Renal cortical epithelial cell (primary cell): ENCODE data around the gene OCA2. TPM values are rescaled to one million over a fixed set of nuclear protein-coding genes. Genes with fewer than 3 reads are reported as not detected.
"Not testable (repeated sequence)": the region's sequence is repeated elsewhere in the genome, so short reads cannot be mapped to it uniquely, and the experiment has no call there.

Source experiments
- DNase-seq: peaks from one replicate; pipeline ENCODE4 v3.0.0-alpha.2; 2011; ENCODE audit warnings: low read depth
- total RNA-seq: library from RNA; depleted of rRNA; stranded (reverse); fragments of >200 nt; gene quantifications from 2 replicates; pipeline ENCODE4 v1.2.3, GENCODE V29; 2014

The OCA2 gene
- total RNA-seq, 1 donor from 2014 or later, result 0.40 TPM

DNA sequence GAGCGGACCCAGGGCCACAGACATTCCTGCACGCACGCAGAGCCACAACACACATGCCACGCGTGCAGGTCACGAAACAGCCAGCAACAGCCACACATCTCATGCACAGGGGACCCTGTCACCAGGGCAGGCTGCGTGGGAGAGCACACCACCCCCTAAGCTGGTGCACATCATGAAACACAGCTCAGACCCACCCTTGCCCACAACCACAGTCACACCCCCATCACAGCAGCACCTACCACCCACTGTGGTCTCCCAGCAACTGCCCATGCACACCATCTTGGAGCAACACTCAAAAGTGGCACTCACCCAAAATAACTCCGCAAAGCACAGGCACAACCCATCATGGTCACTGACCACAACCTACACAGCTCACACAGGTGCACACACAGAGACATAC is 75.7 kb downstream of the OCA2 start:
- no peak for DNase-seq

DNA sequence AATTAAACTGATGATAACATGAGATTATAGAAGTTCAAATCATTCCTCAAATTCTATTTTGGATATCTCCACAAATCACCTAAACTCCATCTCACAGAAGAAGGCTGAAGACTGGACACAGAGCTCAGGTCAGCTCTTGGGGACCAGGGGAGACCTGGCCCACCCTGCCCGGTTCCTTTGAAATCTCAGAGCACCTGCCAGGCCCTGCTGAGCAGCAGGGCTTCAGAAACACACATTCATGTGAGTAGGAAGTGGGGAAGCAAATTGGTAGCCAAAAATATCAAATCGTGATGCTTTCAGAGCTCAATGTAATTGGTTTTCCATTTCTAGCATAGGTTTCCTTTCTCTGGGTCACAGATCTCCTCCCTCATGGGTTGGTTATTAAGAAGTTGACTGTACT is 76.2 kb downstream of the OCA2 start:
- DNase-seq, result no peak

DNA sequence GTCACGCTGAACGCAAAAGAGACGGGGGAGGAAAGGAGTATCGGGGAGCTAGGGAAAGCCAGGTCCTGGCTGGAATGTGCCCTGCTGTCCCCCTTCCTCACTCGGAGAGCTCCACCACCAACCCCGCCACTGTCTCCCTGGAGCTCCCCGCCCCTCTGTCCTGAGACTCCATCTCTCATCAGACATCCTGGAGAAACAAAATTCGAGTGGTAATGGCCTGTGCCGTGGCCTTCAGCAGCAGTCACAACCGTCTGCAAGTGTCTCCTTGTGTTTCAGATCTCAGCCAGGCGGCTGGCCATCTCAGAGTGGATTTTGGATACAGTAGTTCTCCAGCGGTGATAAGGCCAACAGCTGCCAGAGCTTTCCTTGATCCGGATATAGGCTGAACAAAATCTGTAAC is 76.9 kb downstream of the OCA2 start:
- DNase-seq, result no peak

DNA sequence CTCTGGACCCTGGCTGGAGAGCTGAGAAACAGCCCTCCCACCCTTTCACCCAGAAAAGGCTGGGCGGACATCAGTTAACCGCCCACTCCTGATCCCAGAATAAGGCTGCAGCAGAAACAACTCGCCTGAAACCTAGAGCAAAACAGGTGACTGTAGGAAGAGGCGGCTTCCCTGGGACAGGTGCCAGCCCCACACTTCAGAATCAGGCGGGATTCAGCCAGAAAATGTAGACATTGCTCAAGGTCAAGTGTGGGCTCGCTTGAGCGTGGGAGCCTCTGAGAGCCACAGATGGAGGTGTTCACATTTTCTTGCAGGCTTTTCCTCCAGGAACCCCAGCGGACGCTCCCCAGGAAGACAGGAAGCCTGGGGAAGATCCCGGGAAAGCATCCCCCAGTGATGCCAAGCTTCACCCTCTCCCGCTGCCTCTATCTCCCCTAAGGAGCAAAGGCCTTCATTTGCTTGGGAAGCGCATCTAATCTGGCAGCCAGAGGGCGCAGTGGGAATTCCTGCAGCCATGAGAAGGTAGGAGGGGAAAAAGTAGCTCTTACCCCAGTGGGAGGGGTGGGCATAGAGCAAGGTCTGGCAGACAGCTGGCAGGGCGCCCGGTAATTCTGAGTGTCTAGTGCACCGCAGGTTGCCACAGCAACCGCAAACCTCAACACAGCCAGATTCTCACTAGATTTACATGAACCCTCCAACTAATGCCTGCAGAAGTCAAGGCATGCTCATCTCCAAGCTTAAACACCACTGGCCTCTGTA is 77.7 kb downstream of the OCA2 start:
- peak; percentile 88 for DNase-seq

DNA sequence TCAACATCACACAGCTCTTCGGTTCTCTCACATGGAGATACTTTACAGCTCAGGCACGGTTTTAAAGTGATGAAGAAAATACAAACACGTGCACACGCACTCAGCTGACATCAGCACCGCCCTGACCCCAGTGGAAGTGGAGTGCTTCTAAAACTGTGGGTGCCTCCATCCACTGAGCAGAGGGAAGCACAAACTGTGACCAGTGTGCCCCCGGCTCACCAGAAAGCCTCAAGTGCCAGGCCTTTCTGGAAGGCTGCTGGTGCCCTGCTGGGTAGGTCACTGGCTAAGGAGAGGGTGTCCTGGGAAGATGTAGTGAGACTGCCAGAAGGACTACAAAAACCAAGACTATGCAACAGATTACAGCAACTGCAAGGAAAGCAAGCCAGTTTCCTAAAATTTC is 78.5 kb downstream of the OCA2 start:
- DNase-seq, result no peak

DNA sequence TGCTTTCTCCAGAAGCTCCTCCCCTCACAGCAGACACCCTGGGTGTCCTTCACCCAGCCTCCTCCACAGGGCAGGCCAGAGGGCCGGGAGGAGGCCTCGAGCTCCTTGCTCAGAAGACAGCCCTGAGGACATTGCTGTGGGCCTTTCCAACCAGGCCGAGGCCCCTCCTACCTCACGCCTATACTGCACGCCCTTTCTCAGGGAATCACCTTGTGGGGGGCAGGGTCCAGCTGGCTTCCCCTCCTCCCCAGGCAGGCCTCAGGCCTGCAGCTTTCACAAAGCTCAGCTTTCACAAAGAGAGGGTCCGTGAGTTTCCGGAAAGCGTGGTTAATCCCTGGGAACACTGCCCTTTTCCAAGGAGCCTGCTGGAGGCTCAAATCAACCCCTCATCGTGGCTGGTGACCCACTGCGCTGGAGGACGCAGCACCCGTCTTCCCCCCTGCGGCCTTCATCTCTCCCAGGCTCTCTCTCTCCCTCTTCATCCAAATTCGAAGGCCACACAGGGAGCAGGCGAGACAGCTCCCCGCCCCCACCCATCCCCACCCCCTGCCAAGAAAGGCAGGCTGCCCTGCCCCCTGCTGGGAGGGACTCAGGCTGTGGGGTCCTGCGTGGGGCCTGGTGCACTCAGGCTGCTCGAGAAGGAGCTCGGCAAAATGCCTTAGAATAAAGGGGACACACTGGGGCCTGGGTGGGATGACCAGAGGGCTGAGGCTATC is 79.4 kb downstream of the OCA2 start:
- DNase-seq, result no peak

DNA sequence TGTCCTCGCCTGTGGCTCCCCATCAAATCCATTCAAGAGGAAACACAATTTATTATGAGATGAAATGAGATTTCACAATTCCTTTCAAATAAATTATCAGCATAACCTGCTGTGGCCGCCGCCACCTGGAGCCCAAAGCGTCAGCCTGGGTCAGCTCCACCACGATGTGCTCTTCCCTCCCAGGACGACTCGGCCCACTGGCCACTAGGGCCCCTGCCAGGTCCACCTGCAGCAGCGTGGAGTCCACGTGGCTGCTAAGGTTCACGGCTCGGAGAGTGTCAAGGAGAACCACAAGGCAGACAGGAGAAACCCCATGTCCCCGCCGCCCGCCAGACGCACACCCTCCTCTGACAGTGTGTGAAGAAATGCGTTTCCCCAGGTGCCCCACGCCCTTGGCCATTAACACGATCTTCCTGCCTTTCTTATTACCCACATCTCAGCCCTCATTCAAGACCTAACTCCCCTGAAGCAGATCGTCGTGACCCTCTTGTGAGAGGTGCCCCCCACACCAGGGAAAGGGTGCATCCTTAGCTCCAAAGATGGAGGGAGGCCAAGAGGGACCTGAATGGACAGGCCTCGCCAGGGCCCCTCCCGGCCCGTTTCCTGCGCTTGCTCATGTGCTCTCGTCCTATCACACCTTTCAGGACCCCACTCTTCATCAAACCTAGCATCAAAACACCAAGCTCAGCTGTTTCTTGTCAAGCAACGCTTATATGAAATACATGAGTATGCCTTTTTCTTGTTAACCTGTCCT is 80.6 kb downstream of the OCA2 start:
- DNase-seq, result no peak

DNA sequence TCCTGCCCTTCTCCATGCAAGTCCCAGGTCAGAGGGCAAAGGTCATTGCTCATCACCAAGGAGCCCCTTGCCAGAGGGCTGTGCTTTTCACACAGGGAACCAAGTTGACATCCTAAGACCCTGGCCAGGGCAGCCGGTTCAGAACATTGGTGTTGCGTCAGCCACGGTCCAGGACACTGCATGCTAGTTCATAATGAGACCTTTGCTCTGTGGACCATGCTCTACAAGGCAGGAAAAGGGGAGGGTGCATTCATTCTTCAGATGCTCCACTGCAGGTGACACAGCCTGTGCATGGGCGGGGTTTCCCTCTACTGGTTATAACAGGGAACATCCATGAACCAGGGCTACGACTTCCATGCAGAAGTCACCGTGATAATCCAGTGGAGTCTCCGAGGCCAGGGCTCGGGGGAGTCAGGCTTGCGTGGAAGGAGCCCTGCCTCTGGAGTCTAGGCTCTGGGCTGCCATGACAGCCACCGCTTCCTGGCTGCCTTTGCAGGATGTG is 81.6 kb downstream of the OCA2 start:
- peak; percentile 3 for DNase-seq

DNA sequence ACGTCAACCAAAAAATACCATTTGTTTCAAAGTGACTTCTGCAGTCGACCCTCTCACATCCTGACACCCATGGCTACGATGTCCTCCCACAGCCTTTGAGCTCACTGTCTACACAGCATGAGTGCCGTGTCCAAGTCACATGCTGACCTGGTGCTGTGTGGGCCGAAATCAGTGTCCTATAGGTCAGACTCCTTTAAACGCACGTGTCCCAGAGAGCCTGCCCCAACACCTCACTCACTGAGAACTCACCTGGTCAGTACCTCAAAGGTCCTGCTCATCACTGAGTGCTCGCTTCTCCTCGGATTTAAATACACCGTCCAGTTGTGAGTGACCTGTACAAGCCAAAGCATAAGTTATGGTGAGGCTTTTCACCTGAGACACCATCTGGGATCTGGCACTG is 83.3 kb downstream of the OCA2 start:
- no peak for DNase-seq

DNA sequence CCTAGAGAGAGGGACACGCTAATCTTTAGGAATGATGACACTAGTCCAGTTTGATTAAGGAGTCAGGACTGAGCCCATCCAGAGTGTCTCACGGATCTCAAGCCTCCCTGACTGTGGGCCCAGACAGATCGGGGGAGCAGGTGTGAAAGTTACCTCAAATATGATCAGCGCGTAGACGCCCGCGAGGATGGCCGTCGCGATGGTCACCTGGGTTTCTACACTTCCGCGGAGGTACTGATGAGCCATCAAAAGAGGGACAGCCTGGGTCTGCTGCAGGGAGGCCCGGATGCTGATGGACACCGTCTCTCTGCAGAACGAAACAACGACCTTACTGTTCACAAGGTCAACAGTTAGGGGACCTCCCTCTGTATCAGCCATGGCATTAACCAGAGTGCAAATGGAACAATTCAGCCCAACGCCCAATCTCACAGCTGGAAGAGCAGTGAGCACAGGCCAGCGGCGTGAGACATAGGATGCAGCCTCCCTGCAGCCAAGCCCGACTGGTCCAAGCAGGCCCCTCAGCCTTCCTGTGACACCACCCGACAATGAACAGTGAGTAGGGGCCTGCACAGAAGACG is 84.4 kb downstream of the OCA2 start:
- DNase-seq, result no peak

DNA sequence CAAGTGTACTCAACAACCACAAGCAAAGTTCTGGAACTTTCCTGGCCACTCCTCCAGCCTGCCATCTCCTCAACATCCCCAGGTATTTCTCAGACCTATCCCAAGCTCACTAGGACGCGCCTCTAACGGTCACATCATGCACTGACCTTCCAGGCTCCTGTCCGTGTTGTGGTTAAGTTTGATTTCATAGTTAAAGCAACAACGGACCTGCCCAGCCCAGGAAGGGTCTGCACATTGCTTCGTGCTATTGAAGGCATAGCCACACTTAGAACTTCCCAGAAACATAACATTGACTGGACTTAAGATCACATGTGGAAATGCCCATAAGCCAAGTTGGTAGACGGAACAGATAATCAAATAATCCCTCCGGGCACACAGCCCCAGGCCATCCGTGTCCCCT is 85.1 kb downstream of the OCA2 start:
- DNase-seq, result no peak

DNA sequence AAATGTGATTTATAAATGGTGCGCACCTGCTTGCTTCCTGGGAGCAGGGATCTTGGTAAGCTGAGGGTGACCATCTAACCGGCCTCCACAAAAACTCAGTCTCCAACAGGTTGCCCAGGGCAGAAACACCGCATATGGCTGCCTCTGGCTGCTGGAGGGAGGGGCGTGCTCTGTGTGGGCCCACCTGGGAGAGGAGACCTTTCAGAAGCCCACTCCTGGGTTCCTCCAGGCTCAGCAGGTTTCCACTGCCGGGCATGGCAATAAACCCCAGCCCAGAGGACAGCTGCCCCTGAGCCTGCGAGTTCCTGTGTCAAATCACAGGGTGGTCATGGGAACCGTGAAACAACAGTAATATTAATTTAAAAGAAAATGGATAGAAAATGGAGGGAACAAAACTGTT is 85.6 kb downstream of the OCA2 start:
- DNase-seq, result no peak

DNA sequence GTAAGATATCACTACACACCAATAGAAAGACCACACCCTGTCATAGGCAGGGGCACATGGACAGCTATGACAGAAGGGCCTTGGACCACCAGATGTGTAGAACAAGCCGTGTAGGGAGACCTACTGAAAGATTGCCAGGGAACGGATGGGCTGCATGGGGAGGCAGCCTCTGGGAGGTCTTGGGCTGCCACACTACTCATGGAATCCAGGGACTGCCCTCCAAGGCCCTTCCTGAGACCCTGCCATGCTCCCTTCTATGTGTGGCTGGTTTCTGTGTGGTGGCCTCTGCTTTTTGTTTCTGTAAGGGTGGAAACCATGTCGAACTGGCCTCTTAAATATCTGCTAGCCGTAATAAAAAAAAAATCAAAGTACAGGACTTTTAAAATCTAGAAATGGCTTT is 86.9 kb downstream of the OCA2 start:
- DNase-seq, result no peak

DNA sequence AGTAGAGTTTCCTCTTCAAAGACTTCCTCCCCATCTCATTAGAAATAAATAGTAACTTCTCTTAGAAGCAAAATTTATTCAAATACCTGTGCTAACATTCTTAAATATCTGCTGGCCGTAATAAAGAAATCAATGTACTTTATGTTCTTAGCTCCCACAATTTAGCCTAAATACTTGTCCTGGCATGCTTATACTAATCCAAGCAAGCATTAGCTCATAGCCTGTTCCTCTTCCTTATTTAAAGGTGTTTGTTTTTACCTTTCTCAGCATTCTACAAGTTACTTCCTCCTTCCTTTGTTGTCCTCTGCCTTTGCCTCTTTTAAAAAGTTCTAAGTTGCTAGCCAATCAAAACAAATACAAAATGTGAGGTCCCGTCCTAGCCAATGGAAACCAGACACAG is 90.9 kb downstream of the OCA2 start:
- not testable (repeated sequence) for DNase-seq

DNA sequence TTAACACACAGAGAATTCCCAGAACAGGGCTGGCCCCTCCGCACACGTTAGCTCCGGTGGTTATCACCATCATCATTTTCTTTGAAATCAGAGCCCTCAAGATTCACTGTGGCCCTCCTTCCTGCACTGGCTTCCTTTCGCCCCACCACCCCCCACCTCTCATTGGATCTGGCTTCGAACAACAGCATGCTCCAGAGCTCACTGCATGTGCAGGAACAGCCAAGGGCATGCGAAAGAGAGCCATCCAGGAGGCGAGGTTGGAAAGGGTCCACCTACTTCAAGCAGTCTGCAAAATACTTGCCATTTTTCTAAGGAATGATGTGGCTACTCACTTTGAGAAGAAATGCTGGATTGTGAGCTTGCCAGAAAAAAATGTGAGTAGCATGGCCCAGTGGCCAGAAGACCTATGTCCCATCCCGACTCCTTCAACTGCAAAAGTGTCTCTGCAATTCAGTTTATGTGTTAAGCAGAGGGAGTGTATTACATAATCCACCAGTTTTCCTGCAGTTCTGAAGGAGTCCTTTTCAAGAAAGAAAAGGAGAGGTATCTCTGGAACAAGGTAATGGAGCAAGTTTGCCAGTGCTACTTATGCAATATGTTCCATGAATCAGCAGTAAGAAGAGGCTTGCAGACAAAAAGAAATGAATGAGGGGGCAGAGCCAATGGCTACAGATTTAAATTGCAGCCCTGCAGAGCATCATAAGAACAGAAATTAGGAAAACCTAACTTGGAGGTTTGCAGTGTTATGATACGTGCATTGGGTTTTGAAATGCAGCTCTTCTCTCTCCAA is 92.8 kb downstream of the OCA2 start:
- DNase-seq, result no peak

DNA sequence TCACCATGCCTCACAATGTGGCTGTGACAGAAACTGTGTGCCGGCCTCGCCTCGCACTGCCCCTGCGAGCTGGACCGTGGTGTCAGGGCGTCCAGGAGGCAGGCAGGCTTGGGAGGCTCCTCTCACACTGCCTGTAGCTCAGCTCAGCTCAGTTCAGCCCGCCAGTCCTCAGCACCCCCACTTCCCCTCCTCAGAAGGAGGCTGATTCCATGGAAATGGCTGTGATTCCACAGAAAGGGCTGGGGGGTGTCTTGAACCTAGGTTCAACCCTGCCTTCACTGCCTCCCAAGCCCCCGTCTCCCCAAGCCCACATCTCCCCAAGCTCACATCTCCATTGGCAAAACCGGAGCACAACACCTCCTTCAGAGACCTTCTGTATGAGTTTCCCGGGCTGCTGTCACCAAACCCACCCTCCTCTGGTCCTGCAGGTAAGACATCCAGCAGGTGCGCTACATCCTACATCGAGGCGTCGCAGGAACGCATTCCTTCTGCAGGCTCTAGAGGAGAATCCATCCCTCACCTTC is 94.0 kb downstream of the OCA2 start:
- DNase-seq, result no peak

DNA sequence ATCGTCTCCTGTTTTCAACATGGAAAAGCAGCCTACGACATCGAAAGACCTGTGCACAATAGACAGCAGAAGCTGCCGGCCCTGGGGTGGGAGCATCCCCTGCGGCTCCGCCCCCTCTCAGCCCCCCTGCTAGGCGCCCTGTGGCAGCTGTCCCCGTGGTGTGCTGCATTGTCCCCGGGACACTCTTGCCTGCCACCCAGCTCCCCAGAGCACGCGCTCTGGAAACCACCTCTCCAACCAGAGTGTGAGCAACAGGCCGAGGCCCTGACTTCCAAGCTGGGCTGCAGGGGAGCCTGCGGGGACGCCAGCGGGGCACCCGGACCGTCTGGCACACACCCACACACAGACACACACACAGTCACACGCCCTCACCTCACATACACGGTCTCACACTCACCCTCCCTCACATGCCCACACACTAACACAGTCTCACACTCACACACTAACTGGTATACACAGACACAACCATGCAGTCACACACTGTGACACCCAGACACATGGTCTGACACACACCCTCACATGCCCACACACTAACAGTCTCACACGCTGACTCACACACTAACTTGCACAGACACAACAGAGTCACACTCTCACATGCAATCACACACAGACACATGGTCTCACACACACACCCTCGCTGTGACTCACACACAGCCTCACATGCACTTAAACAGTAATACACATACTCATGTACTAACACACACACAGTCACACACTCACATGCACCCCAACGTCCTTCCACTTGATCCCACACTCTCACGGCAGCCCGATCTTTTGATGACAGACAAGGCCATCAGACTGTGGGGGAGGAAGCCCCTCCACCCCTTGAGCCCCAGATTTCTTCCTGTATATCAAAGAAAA is 94.7 kb downstream of the OCA2 start:
- no peak for DNase-seq

DNA sequence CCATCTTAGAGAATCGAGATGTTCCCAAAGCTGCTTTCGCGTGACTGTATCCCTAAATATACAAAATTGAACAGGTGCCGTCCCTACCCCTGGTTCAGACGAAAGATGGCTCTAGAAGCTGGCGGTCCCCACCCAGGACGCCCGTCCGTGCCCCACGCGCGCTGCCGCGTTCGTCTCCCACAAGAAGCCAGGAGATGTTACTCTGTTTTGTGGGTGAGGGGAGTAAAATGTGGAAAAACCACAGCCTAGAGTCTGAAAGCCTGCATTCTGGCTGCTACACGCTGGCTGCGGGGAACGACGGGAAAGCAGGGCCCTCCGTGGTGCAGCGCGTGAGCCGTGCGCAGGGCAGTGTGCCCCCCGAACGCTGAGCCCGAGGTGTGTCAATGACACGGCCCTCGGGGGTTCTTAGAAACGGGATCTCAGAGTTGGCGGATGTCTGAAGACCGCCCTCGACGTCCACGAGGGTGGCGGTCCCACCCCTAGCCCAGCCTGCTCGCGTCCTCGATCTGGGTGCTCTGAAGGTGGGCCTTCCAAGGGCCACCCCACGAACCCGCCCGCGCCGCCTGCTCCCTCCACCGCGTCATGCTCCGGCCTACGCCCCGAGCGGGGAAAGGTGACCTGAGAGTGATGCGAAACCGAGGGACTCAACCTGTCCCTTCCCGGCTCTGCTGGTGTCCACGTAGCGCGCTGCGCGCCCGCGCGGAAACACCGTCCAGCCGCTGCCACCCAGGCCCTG is 95.6 kb downstream of the OCA2 start:
- no peak for DNase-seq

DNA sequence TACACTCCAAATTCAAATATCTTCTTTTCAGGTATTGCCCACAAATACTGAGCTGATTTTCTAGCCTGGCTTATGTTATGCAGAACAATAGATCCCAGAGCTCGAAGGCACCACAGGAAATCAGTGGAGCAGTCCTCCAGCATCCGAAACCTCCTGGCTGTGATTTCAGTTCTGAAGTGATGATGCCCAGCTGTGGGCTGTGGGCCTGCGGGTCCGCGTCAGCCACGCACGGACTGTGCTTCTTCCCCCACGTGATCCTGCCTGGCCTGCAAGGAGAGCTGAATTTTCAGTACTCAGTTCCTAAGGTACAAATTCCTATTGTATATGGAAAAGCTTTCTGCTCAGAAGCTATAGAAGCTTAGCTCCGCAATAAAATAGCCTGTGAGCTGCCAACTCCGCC is 96.2 kb downstream of the OCA2 start:
- no peak for DNase-seq
